SW480 (cell line): Measurements from ENCODE around the gene SURF6.
"Not testable (repeated sequence)": the region's sequence is repeated elsewhere in the genome, so short reads cannot be mapped to it uniquely, and the experiment has no call there.

Experiments used
- DNase-seq: peaks from one replicate; pipeline ENCODE4 v3.0.0-alpha.2; 2016; ENCODE audit warnings: low spot score

SURF6 gene

GRCh38 chr9:133285252-133285775, 50.7 kb downstream of the SURF6 start:
- no peak for DNase-seq

- DNase-seq, result no peak
Measured at GRCh38 chr9:133284362-133284761, 51.6 kb downstream of the SURF6 start.

DNA sequence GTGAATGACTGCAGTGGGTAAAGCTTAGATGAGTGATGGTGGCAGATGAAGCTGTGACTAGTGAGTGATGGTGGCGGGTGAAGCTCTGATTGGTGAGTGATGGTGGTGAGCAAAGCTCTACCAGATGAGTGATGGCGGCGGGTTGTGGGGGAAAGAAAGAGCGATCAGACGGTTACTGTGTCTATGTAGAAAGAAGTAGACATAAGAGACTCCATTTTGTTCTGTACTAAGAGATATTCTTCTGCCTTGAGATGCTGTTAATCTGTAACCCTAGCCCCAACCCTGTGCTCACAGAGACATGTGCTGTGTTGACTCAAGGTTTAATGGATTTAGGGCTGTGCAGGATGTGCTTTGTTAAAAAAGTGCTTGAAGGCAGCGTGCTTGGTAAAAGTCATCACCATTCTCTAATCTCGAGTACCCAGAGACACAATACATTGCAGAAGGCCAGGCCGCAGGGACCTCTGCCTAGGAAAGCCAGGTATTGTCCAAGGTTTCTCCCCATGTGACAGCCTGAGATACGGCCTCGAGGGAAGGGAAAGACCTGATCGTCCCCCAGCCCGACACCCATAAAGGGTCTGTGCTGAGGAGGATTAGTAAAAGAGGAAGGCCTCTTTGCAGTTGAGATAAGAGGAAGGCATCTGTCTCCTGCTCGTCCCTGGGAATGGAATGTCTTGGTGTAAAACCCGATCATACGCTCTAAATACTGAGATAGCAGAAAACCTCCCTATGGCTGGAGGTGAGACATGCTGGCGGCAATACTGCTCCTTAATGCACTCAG, 52.5 kb downstream of the SURF6 start:
- not testable (repeated sequence) for DNase-seq

DNA sequence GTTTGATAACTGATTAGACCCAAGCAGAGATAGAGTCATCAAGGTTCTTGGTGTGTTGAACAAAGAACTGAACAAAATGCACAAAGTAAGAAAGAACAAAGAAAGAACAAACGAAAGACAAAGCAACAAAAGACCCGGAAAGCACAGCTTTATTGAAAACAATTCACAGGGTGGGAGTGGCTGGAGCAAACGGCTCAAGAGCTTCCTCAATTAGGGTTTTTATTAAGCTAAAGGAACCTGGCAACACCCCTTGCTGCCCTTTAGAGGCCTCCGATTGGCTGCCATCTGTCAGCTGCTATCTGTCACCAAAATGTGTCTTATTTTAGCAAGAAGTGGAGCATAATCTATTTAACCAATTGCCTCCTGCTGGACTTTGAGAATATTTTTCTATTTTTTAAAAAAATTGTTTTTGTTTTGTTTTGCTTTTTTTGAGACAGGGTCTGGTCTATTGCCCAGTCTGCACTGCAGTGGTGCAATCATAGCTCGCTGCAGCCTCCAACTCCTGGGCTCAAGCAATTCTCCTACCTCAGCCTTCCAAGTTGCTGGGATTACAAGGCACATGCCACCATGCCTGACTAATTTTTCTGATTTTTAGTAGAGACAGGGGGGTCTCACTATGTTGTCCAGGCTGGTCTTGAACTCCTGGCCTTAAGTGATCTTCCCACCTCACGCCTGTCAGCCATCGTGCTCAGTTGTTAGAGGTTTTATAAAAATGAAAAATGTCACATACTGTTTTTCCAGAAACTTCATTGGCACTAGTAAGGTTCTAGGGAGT, 53.3 kb downstream of the SURF6 start:
- no peak for DNase-seq

DNA sequence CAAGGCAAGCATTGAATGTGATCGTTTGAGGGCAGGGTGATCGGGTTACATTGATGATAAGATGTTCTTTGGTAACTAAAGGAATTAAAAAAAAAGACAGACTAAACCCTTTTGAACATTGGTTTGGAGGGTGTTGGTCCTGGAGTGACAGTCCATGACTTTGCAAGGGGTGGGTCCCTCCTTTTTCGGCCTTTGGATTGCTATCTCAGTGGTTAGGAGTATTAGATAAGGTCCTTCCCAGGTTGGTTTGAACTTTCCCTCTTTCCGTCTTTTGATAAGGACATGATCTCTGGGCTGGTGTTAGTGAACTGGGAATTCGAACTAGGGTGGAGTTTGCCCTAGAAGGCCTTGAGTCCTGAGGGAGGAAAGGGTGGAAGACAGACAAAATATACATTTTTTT, 55.6 kb downstream of the SURF6 start:
- DNase-seq, result no peak
